ENCODE data around the gene PTCRA. TPM values are rescaled to one million over a fixed set of nuclear protein-coding genes. Genes with fewer than 3 reads are reported as not detected.

The PTCRA gene
- total RNA-seq, 2 experiments from 2014 or later = not detected

DNA sequence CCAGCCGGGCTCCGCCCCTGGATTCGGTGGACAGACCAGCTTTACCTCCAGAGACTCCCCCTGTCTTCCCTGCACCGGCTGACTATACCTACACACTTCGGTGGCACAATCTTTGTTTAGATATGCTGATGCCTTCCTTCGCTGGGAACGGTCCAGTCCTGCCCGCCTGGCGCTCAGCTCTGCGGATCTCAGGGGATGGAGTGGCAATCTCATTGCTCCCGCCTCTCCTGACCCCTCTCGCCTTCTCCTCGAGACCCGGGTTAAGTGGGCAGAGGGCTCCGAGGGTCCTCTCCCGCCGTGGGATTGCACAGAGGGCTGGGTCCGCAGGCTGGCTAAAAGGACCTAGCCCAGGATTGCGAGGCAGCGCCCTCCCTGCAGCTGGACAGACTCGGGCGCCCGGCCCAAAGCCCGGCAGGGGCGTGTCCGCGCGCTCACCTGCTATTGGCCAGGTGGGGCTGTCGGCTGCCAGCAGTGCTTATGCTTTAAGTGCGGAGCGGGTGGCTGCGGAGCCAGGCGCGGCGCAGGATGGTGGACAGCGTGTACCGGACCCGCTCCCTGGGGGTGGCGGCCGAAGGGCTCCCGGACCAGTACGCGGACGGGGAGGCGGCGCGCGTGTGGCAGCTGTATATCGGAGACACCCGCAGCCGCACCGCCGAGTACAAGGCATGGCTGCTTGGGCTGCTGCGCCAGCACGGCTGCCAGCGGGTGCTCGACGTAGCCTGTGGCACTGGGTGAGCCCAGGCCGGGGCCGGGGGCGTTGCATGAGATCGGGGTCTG is 44.6 kb downstream of the PTCRA start, which contains the start of gene GNMT:
Gene GNMT, plus strand, starts transcription at position 512 of the 777 bp plus-strand sequence. Its CDS starts 14 bp downstream, at position 526.
- POLR2A ChIA-PET = interaction anchor here (0.7 to 1.3 kb wide), 3 partner anchors 11 to 52 kb away, joined by 3 to 4 read pairs (median 4); partner anchors contain the start of gene PEX6
- Mint-ChIP-seq H3K4me3 (peak within 1 kb of the TSS; percentile 18), H3K27me3 (peaks cover 3% of the 10 kb centered on the region), H3K36me3 (ENCODE audit: low read depth) (peaks cover 12% of the 10 kb centered on the region), H3K9me3 (no peaks in the 10 kb centered on the region), H3K27ac (no peak within 1 kb of the TSS), H3K4me1 (peaks cover 13% of the 10 kb centered on the region)
- peak; percentile 29 for DNase-seq
- CTCF ChIA-PET = no interaction called here

DNA sequence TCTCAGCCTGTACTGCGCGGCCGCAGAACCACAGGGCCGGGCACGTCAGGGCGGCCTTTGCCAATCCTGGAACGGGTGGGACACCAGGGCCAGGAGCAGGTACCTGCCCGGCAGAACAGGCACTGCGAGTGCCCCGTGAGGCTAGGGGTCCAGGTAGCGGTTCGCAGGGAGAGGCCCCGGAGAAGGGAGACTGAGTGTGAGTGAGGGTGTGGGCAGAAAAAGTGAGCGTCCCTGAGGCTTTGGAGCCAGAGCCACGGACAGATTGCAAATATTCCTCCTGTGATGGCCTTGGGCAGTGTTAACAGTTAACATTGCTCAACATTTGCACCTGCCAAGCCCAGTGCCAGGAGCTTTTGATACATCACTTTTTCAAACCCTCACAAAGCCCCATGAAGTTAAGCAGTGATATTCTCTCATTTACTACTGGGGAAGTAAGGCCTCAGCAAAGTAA is 45.2 kb downstream of the PTCRA start:
- no peak for DNase-seq
- H3K4me3 Mint-ChIP-seq = no peak overlapping the region
- CTCF ChIA-PET = no interaction called here
- H3K27me3 Mint-ChIP-seq = peaks cover 3% of the 10 kb centered on the region
- peaks cover 13% of the 10 kb centered on the region for H3K36me3 Mint-ChIP-seq (ENCODE audit: low read depth)
- no peaks in the 10 kb centered on the region for H3K9me3 Mint-ChIP-seq
- peaks cover 13% of the 10 kb centered on the region for H3K4me1 Mint-ChIP-seq
- H3K27ac Mint-ChIP-seq = no peak overlapping the region
- POLR2A ChIA-PET = interaction anchor here (1.2 to 1.3 kb wide), 2 partner anchors 11 to 52 kb away, joined by 3 to 4 read pairs; no protein-coding TSS in a partner anchor

DNA sequence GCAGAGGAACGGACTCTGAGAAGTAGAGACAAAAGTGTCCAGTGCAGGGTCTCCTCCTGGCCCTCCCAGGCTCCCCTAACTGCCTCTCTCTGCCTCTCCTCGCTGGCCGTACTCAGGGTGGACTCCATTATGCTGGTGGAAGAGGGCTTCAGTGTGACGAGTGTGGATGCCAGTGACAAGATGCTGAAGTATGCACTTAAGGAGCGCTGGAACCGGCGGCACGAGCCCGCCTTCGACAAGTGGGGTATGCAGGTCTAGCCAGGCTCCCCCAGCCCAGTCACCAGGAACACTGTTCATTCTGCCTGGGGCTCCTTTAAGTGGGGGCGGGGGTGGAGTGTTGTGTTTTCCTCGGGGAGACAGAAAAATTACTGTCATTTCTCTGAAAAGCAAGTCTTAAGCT is 46.2 kb downstream of the PTCRA start:
- no peak for DNase-seq
- H3K4me1 Mint-ChIP-seq = peaks cover 13% of the 10 kb centered on the region
- H3K4me3 Mint-ChIP-seq = no peak overlapping the region
- no peaks in the 10 kb centered on the region for H3K9me3 Mint-ChIP-seq
- ChIA-PET CTCF (no interaction called here), POLR2A (interaction anchor here (1.1 kb wide), 1 partner anchor 17 kb away, joined by 3 read pairs; the partner anchor contains the start of gene PEX6)
- H3K36me3 Mint-ChIP-seq (ENCODE audit: low read depth) = peaks cover 17% of the 10 kb centered on the region
- H3K27me3 Mint-ChIP-seq = peaks cover 3% of the 10 kb centered on the region
- no peak overlapping the region for H3K27ac Mint-ChIP-seq

DNA sequence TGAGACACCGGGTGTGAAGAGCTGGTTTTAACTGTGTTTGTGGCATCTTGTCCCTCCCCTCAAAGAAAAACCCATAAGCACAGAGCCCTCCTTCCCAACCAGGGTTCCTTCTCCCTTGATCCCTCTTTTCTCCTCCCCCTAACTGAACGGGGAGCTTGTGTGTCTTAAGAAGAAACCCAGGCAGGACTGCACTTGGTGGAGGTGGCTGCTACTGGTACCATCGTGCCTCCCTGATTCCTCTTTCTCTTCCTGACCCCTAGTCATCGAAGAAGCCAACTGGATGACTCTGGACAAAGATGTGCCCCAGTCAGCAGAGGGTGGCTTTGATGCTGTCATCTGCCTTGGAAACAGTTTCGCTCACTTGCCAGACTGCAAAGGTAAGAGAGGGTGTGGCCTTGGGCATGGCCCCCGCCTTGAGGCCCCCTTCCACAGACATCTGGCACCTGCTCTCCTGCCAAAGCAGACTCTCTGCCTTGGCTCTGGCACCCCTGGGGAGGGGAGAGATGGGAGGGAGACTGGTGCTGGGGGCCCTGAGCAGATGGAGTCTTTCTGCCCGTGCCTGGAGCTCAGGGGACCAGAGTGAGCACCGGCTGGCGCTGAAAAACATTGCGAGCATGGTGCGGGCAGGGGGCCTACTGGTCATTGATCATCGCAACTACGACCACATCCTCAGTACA is 46.8 kb downstream of the PTCRA start:
- DNase-seq = no peak
- peaks cover 13% of the 10 kb centered on the region for H3K4me1 Mint-ChIP-seq
- no peak overlapping the region for H3K27ac Mint-ChIP-seq
- peaks cover 17% of the 10 kb centered on the region for H3K36me3 Mint-ChIP-seq (ENCODE audit: low read depth)
- peaks cover 3% of the 10 kb centered on the region for H3K27me3 Mint-ChIP-seq
- ChIA-PET POLR2A (interaction anchor here (1.1 to 1.6 kb wide), 2 partner anchors 16 to 33 kb away, joined by 3 to 4 read pairs; partner anchors contain the start of genes CNPY3 and PEX6), CTCF (interaction anchor here (3.3 kb wide), 1 partner anchor 181 kb away, joined by 15 read pairs; no protein-coding TSS in a partner anchor)
- no peak overlapping the region for H3K4me3 Mint-ChIP-seq
- H3K9me3 Mint-ChIP-seq = no peaks in the 10 kb centered on the region

DNA sequence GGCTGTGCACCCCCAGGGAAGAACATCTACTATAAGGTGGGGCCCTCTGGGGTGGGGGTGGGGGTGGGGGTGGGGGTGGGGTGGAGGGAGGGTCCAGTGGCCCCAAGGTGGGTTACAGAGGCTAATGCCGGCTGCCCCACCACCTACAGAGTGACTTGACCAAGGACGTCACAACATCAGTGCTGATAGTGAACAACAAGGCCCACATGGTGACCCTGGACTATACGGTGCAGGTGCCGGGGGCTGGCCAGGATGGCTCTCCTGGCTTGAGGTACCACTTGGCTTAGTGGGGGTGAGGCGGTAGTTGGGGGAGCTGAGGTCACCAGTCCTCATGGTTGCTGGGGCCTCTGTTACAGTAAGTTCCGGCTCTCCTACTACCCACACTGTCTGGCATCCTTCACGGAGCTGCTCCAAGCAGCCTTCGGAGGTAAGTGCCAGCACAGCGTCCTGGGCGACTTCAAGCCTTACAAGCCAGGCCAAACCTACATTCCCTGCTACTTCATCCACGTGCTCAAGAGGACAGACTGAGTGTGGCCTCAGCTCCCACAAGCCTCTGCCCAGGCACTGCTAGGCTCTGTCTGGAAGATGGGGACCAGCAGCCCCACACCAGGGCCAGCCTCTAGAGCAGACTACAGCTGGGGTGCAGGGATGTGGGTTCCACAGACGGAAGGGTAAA is 47.5 kb downstream of the PTCRA start:
- peaks cover 17% of the 10 kb centered on the region for H3K36me3 Mint-ChIP-seq (ENCODE audit: low read depth)
- no peaks in the 10 kb centered on the region for H3K9me3 Mint-ChIP-seq
- DNase-seq = no peak
- no peak overlapping the region for H3K4me3 Mint-ChIP-seq
- H3K27me3 Mint-ChIP-seq = peaks cover 3% of the 10 kb centered on the region
- CTCF ChIA-PET = interaction anchor here (3.3 kb wide), 1 partner anchor 180 kb away, joined by 15 read pairs; no protein-coding TSS in a partner anchor
- peaks cover 13% of the 10 kb centered on the region for H3K4me1 Mint-ChIP-seq
- no peak overlapping the region for H3K27ac Mint-ChIP-seq
- POLR2A ChIA-PET = interaction anchor here (1.6 kb wide), 1 partner anchor 34 kb away, joined by 4 read pairs; the partner anchor contains the start of gene CNPY3

DNA sequence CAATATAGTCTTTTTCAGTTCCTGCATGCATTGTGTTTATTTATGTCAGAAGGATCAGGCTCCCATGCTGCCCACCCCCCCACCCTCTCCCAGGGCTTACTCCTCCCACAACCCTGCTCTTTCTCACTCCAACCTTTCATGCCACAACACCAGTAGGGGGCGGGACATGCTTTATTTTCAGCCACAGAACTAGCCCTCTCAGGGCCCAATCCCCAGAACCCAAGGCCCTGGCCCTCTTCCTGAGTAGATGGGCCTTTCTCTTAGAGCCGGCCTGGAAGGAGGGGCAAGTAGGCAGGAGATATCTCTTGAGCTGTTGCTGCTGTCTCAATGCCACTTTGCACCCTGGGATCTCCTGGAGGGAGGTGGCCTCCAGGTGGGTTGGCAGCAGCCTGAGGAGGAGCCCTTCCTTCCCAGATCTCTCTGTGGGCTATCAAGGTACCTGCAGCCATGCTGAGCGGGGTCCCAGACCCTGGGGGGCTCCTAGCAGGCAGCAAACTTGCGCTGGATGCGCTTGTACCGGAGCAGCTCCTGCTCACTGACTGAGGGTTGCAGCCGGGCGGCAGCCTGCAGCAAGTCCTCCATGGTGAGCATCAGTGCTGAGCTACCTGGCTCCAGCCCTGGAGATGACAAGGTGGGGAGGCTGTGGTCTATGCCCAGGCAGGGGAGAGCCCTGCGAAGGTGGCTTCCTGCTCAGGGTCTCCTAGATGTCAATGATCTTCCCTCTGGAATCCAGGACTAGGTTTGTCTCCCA is 48.2 kb downstream of the PTCRA start:
- Mint-ChIP-seq H3K36me3 (ENCODE audit: low read depth) (peaks cover 17% of the 10 kb centered on the region), H3K27ac (no peak overlapping the region), H3K4me1 (peaks cover 13% of the 10 kb centered on the region), H3K27me3 (peaks cover 3% of the 10 kb centered on the region), H3K9me3 (no peaks in the 10 kb centered on the region), H3K4me3 (no peak overlapping the region)
- POLR2A ChIA-PET = interaction anchor here (1.6 kb wide), 1 partner anchor 35 kb away, joined by 4 read pairs; the partner anchor contains the start of gene CNPY3
- CTCF ChIA-PET = interaction anchor here (0.9 to 3.3 kb wide), 4 partner anchors 20 to 179 kb away, joined by 3 to 15 read pairs (median 6); partner anchors contain the start of gene PPP2R5D
- DNase-seq = peak; percentile 52

DNA sequence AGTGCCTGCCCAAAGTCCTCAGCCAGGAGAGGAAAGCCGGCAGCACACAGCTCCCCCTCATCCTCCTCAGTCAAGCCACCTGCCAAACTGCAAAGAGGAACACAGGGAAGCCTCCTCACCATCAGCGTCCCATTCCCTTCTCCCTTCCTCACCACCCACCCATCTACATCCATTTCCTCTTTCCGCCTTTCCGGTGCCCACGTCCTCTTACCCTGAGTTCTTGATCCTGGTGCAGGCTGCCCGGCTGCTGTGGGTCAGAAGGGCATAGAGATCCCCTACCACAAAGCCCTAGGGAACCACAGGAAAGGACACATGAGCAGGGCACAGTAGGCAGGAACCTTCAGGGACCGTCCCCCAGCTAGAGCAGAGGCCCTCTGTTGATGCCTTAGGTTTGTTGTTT is 50.7 kb downstream of the PTCRA start:
- H3K27me3 Mint-ChIP-seq = no peaks in the 10 kb centered on the region
- peaks cover 3% of the 10 kb centered on the region for H3K4me1 Mint-ChIP-seq
- no peak overlapping the region for H3K4me3 Mint-ChIP-seq
- H3K27ac Mint-ChIP-seq = no peak overlapping the region
- POLR2A ChIA-PET = interaction anchor here (2.0 to 2.1 kb wide), 2 partner anchors 8 to 13 kb away, joined by 4 to 10 read pairs; partner anchors contain the start of gene PEX6
- peaks cover 16% of the 10 kb centered on the region for H3K36me3 Mint-ChIP-seq (ENCODE audit: low read depth)
- CTCF ChIA-PET = interaction anchor here (1.6 kb wide), 1 partner anchor 47 kb away, joined by 4 read pairs; the partner anchor contains the start of genes KLHDC3 and MEA1
- H3K9me3 Mint-ChIP-seq = no peaks in the 10 kb centered on the region
- no peak for DNase-seq

DNA sequence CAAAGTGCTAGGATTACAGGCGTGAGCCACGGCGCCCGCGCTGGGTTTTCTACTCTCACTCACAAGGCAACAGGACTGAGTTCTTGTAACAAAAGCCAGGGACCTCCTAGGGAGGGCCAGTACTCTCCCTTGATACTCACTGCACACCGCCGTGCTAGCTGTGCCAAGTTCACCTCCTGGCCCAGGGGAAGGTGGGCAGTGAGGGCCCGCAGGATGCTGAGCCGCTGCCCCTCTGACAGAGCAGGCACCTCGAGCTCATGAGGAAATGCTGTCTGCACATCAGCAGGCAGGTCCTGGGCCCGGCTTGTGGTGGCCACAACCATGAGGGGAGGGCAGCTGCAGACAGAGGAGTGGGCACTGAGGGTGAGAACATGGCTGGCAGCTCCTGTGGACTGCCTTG is 51.4 kb downstream of the PTCRA start:
- no peaks in the 10 kb centered on the region for H3K9me3 Mint-ChIP-seq
- DNase-seq = no peak
- POLR2A ChIA-PET = interaction anchor here (2.0 kb wide), 1 partner anchor 12 kb away, joined by 10 read pairs; the partner anchor contains the start of gene PEX6
- H3K27me3 Mint-ChIP-seq = no peaks in the 10 kb centered on the region
- H3K4me1 Mint-ChIP-seq = peaks cover 4% of the 10 kb centered on the region
- H3K4me3 Mint-ChIP-seq = no peak overlapping the region
- H3K27ac Mint-ChIP-seq = no peak overlapping the region
- CTCF ChIA-PET = interaction anchor here (1.0 to 1.6 kb wide), 2 partner anchors 47 to 54 kb away, joined by 3 to 4 read pairs; partner anchors contain the start of genes KLHDC3, MEA1 and RRP36
- peaks cover 11% of the 10 kb centered on the region for H3K36me3 Mint-ChIP-seq (ENCODE audit: low read depth)

DNA sequence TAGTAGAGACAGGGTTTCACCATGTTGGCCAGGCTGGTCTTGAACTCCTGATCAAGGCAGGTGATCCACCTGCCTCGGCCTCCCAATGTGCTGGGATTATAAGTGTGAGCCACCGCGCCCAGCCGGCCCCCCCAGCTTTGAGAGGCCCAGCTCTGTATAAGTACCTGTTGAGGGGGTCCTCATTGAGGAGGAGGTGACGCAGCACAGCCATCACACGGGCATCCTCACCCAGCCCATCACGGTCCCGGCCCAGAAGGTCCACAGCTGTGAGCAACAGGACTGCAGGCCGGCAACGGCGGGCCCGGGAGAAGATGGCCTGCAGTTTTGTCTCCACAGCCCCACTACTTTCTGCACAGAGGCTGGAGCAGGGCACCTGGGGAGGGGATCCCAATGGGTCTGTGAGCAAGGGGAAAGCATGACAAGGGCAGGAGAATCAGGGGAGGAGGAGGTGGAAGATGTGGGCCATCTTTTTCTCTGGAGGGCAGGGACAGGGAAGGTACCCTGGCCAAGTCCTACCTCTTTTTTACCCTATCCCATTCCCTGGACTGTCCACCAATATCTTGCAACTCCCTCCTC is 52.4 kb downstream of the PTCRA start:
- Mint-ChIP-seq H3K4me1 (peaks cover 4% of the 10 kb centered on the region), H3K9me3 (no peaks in the 10 kb centered on the region), H3K36me3 (ENCODE audit: low read depth) (peaks cover 7% of the 10 kb centered on the region), H3K27me3 (no peaks in the 10 kb centered on the region), H3K4me3 (no peak overlapping the region), H3K27ac (no peak overlapping the region)
- DNase-seq = no peak
- CTCF ChIA-PET = no interaction called here
- POLR2A ChIA-PET = interaction anchor here (2.0 kb wide), 1 partner anchor 11 kb away, joined by 10 read pairs; the partner anchor contains the start of gene PEX6

DNA sequence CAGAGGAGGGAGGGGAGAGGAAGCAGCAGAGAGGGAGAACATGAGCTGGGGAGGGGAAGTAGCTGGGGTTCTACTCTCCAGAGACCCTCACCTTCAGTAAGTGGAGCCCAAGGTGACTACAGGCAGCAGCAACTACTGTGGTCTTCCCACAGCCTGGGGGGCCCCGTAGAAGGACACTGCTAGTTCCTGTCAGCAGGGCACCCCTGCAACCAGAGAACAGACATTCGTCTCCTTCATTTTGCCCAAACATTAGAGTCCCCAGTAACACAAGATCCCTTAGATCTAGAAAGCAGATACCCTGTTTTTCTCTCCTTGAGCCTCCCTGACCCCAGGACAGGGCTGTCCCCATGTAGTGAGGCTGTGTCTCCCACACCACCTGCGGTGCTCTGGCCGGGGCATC is 52.9 kb downstream of the PTCRA start:
- no peak overlapping the region for H3K27ac Mint-ChIP-seq
- no peak overlapping the region for H3K4me3 Mint-ChIP-seq
- POLR2A ChIA-PET = no interaction called here

DNA sequence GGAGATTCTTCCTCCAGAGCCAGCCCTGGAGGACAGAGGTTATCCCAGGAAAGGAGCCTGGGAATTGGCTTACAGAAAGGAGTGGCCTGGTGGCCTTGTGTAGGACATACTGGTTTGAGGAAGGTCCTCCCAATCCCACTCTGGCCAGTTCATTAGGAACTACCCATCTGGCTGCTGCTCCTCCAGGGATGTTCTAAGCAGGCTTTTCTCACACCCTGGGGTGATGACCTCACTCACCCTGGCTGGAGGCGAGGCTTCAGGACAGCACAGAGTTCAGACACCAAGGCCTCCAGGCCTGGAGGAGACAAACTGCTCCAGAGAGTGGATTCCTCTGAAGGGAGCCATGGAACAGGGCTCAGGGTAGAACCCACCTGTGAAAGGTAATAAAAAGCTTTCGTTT is 53.6 kb downstream of the PTCRA start:
- H3K27ac Mint-ChIP-seq = no peak overlapping the region
- no peaks in the 10 kb centered on the region for H3K9me3 Mint-ChIP-seq
- CTCF ChIA-PET = interaction anchor here (0.7 kb wide), 1 partner anchor 9 kb away, joined by 3 read pairs; the partner anchor contains the start of gene PEX6
- peaks cover 11% of the 10 kb centered on the region for H3K36me3 Mint-ChIP-seq (ENCODE audit: low read depth)
- H3K4me3 Mint-ChIP-seq = no peak overlapping the region
- no peak for DNase-seq
- POLR2A ChIA-PET = no interaction called here
- peaks cover 6% of the 10 kb centered on the region for H3K4me1 Mint-ChIP-seq
- H3K27me3 Mint-ChIP-seq = no peaks in the 10 kb centered on the region

More for the DNA sequence above, 52.9 kb downstream of the PTCRA start:
- CTCF ChIA-PET = no interaction called here
- DNase-seq = no peak
- Mint-ChIP-seq H3K9me3 (no peaks in the 10 kb centered on the region), H3K36me3 (ENCODE audit: low read depth) (peaks cover 8% of the 10 kb centered on the region), H3K27me3 (no peaks in the 10 kb centered on the region), H3K4me1 (peaks cover 4% of the 10 kb centered on the region)
